Measurements from ENCODE around the gene HPCAL1.

DNA sequence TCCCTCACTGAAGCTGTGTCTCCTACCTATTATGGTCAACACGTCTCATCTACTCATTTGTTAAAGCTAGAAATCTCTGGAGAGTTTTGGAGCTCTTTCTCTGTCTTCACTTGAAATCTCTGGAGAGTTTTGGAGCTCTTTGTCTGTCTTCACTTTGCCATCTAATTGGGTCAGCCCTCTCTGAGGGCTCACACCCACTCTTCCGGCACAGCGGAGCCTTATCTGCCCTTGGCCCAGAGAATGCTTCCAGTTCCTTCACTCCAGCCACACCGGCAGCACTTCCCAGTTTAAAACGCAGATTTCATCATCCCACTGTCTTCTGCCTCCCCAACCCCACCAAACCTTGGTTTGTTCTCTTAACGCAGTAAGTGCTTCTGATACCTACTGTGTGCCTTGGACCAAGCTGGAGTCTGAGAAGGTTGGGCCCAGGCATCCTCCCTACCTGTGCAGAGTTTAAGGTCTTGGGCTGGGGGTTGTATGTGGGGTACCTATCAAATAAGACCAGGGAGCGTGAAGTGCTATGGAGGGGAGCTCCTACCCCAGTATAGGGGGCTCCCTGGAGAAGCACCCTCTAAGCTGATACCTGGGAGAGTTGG is 5.0 kb downstream of the HPCAL1 start:
- TF ChIP-seq, protein P1, sequence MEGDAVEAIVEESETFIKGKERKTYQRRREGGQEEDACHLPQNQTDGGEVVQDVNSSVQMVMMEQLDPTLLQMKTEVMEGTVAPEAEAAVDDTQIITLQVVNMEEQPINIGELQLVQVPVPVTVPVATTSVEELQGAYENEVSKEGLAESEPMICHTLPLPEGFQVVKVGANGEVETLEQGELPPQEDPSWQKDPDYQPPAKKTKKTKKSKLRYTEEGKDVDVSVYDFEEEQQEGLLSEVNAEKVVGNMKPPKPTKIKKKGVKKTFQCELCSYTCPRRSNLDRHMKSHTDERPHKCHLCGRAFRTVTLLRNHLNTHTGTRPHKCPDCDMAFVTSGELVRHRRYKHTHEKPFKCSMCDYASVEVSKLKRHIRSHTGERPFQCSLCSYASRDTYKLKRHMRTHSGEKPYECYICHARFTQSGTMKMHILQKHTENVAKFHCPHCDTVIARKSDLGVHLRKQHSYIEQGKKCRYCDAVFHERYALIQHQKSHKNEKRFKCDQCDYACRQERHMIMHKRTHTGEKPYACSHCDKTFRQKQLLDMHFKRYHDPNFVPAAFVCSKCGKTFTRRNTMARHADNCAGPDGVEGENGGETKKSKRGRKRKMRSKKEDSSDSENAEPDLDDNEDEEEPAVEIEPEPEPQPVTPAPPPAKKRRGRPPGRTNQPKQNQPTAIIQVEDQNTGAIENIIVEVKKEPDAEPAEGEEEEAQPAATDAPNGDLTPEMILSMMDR (IDR thresholded peaks at IDR 0.05): no peak
- no peak for TF ChIP-seq ZFX (IDR thresholded peaks at IDR 0.05; ENCODE audit: borderline replicate concordance)

Measured in 22Rv1 (cell line).